ENCODE data around the gene ZNRD2.

ZNRD2 gene

DNA sequence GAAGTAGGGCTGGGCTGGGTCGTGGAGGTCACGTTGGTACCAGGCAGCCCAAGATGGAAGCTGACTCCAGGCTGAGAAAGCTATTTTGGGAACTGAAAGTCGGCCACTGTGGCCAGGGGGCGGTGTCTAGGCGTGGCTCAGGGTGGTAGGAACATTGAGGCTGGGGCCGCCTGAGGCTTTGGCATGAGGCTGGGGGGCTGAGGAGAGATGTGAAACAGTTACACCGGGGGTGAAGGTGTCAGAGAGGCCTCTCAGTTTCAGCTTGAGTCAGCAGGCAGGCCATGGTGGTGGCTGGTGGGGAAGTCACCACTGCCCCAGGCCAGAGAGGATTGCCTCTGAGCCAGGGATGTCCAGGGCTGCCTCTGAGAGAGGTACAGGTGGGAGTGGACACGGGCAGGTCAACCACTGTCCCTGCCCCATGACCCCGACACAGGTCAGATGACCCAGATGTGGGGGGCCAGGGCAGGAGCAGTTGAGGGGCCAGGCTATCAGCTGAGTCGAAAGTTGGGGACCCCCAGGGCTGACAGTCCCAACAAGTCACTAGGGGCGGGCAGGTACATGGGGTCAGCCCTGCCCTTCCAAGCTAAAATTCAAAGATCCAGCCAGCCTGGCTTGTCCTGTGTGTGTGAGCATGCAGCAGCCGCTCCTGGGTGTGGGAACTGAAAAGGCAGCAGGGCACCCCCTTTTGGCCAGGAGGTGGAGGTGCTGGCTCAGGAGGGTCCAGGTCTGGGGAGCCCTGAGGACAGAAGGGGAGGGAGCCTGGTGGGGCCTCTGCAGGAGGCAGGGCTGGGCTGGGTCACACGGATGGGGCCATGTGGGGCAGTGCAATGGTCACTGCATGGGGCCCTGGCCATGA is 18.1 kb downstream of the ZNRD2 start:
- DNase-seq (ENCODE audit: insufficient read length, low spot score) (peak; percentile 85), FAIRE-seq (no peak)
- no peak for TF ChIP-seq POLR2A (IDR thresholded peaks at IDR 0.05; ENCODE audit: low read depth, low read length)

GRCh38 chr11:65589444-65590239 is 19.4 kb downstream of the ZNRD2 start:
- FAIRE-seq (no peak), DNase-seq (ENCODE audit: insufficient read length, low spot score) (no peak)
- no peak for TF ChIP-seq POLR2A (IDR thresholded peaks at IDR 0.05; ENCODE audit: low read depth, low read length)

- DNase-seq (ENCODE audit: insufficient read length, low spot score) (no peak), FAIRE-seq (no peak)
- no peak for TF ChIP-seq POLR2A (IDR thresholded peaks at IDR 0.05; ENCODE audit: low read depth, low read length)
These were observed 20.0 kb downstream of the ZNRD2 start for GRCh38 chr11:65590240-65590738.

GRCh38 chr11:65591939-65592857 is 21.9 kb downstream of the ZNRD2 start:
- DNase-seq (ENCODE audit: insufficient read length, low spot score): no peak
- no peak for FAIRE-seq
- no peak for TF ChIP-seq POLR2A (IDR thresholded peaks at IDR 0.05; ENCODE audit: low read depth, low read length)

GRCh38 chr11:65592858-65593517 is 22.7 kb downstream of the ZNRD2 start:
- DNase-seq (ENCODE audit: insufficient read length, low spot score) (no peak), FAIRE-seq (no peak)
- no peak for TF ChIP-seq POLR2A (IDR thresholded peaks at IDR 0.05; ENCODE audit: low read depth, low read length)

- no peak for TF ChIP-seq POLR2A (IDR thresholded peaks at IDR 0.05; ENCODE audit: low read depth, low read length)
- DNase-seq (ENCODE audit: insufficient read length, low spot score) (no peak), FAIRE-seq (no peak)
These were observed 23.5 kb downstream of the ZNRD2 start for GRCh38 chr11:65593518-65594414.

DNA sequence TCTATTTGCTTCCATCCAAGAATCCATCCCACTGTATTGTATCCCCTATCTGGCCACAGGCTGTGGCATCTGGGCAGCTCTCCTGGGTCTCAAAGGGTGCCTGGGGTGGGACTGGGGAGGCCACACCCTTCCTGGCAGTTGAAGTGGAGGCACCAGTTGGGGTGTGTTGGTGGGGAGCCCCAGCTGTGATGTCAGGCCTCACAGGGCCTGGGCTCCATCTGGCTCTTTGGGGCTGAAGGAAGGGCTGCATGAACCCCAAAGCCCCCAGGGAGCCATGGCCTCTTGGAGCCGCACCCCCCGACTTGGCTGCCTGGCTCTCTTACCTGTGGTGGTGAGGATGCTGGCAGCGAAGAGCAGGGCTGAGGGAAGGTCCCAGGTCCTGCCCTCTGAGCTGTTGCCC is 24.9 kb downstream of the ZNRD2 start:
- no peak for FAIRE-seq

DNA sequence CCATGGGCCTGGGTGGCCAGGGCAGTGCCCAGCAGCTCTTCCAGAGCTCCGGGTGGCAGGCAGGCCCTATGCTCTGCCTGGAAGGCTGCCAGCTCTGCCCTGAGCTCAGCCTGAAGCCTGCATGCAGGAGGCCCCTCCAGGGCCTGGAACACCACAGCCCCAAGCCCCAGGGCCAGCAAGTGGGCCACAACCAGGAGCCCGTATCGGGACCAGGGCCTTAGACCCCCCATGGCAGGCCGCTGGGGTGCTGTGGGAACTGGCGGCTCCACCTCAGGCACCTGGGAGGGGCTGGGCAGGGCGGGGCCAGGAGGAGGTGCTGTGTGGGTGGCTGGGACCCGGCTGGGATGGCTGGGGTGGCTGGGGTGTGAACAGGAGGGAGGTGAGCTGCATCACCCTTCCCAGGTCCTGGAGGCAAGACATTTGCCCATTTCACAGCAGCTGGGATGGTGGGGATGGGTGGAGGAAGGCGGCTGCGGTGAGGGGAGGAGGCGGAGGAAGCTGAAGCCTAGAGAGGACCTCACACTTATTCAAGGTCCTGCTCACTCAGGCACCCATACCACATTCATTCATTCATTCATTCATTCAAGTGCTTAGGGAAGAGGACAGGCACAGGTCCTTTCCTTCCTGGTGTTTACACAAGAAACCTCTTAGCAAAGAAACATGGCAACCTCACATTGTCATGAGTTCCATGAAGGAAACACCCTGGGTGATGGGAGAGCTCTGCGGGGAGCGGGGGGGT is 25.4 kb downstream of the ZNRD2 start, which contains the start of gene KCNK7:
Gene KCNK7, minus strand, starts transcription at position 258 of the 739 bp plus-strand sequence. Its CDS starts 28 bp downstream, at position 230.
- no peak for FAIRE-seq
- DNase-seq (ENCODE audit: insufficient read length, low spot score): no peak
- no peak for TF ChIP-seq POLR2A (IDR thresholded peaks at IDR 0.05; ENCODE audit: low read depth, low read length)

More for the DNA sequence above, 24.9 kb downstream of the ZNRD2 start:
- no peak for TF ChIP-seq POLR2A (IDR thresholded peaks at IDR 0.05; ENCODE audit: low read depth, low read length)
- DNase-seq (ENCODE audit: insufficient read length, low spot score): no peak

GRCh38 chr11:65596520-65596919 is 26.2 kb downstream of the ZNRD2 start:
- TF ChIP-seq POLR2A (IDR thresholded peaks at IDR 0.05; ENCODE audit: low read depth, low read length): no peak
- DNase-seq (ENCODE audit: insufficient read length, low spot score): no peak
- no peak for FAIRE-seq

DNA sequence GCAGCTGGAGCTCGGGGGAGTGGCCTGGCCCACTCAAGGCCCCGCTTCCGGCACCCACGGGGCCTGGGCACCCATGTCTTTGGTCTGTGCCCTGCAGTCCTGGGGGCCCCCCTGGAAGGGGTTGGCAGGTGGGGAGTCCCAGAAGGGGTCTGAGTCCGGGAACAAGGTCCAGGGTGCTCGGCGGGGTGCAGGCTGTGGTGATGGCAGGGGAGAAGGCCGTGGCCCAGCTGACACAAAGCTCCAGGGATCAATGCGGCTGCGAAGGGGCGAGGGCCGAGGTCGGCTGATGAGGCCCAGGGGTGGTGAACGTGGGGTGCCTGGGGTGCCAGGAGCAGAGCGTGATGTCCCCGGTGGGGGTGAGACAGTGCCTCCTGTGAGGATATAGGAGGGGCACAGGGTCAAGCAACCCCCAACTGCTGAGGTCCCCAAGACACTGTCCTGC is 28.0 kb downstream of the ZNRD2 start:
- FAIRE-seq (no peak), DNase-seq (ENCODE audit: insufficient read length, low spot score) (no peak)
- TF ChIP-seq POLR2A (IDR thresholded peaks at IDR 0.05; ENCODE audit: low read depth, low read length): no peak

DNA sequence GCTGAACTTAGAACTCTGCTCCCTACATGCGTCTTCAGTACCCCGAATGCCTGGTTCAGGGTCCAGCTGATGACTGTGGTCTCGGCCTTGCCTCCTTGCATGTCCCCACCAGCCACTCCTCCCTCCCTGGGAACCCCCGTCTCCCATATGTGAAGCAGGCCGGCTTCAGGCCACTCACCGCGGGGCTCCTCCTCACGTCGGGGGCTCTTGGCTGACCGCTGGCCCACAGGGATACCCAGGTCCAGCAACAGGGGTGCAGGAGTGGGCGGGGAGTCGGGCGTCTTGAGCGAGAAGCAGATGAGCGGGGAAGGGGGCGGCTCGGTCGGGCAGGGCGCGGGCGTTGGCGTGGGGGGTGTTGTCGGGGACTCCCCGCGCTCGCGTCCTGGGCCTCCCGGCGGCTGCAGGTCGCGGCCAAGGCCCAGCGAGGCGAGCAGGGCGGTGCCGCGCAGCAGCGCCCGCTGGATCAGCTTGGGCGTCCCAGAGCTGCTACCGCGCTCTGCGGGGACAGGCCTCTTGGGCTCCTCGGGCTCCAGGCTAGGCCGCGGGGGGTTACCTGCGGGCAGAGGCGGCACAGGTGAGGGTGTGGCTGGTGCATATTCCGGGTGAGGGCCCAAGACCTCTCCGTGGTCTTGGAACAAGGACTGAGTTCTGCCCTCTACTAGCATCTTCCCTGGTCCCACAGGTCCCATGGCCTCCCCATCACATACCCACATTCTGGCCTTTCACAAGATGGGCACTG is 29.1 kb downstream of the ZNRD2 start:
- no peak for DNase-seq (ENCODE audit: insufficient read length, low spot score)
- TF ChIP-seq POLR2A (IDR thresholded peaks at IDR 0.05; ENCODE audit: low read depth, low read length): no peak
- FAIRE-seq: no peak

Data from H54 (cell line).